IPS-NIHi11 (cell line): ENCODE results near the gene AMMECR1.

Source experiments
- DNase-seq: peaks from one replicate; pipeline ENCODE4 v3.0.0; 2012; ENCODE audit warnings: mixed read lengths, low spot score

AMMECR1 gene

GRCh38 chrX:110311437-110312230 lies 6.3 kb downstream of the AMMECR1 start:
- DNase-seq = no peak

GRCh38 chrX:110310896-110311295 lies 7.0 kb downstream of the AMMECR1 start:
- no peak for DNase-seq

GRCh38 chrX:110310000-110310790 lies 7.7 kb downstream of the AMMECR1 start:
- DNase-seq = no peak

GRCh38 chrX:110308220-110308619 lies 9.7 kb downstream of the AMMECR1 start:
- DNase-seq = no peak

- DNase-seq = no peak
These were observed 13.0 kb downstream of the AMMECR1 start for GRCh38 chrX:110304884-110305283.

- DNase-seq = no peak
These were observed 13.5 kb downstream of the AMMECR1 start for GRCh38 chrX:110304371-110304770.

- no peak for DNase-seq
These were observed 14.9 kb downstream of the AMMECR1 start for GRCh38 chrX:110302975-110303374.

GRCh38 chrX:110301194-110301593 lies 16.7 kb downstream of the AMMECR1 start:
- no peak for DNase-seq

GRCh38 chrX:110294087-110294486 lies 23.8 kb downstream of the AMMECR1 start:
- DNase-seq = no peak

GRCh38 chrX:110293658-110294057 lies 24.2 kb downstream of the AMMECR1 start:
- no peak for DNase-seq

- DNase-seq = no peak
These were observed 30.3 kb downstream of the AMMECR1 start for GRCh38 chrX:110287605-110288004.

- DNase-seq = no peak
These were observed 31.8 kb downstream of the AMMECR1 start for GRCh38 chrX:110286106-110286505.

GRCh38 chrX:110284159-110284558 lies 33.7 kb downstream of the AMMECR1 start:
- no peak for DNase-seq

GRCh38 chrX:110282922-110283321 lies 35.0 kb downstream of the AMMECR1 start:
- no peak for DNase-seq

- DNase-seq = no peak
These were observed 36.5 kb downstream of the AMMECR1 start for GRCh38 chrX:110281377-110281776.

- DNase-seq = no peak
These were observed 36.9 kb downstream of the AMMECR1 start for GRCh38 chrX:110280954-110281353.

GRCh38 chrX:110277609-110278008 lies 40.3 kb downstream of the AMMECR1 start:
- no peak for DNase-seq

GRCh38 chrX:110276778-110277177 lies 41.1 kb downstream of the AMMECR1 start:
- DNase-seq = no peak

- DNase-seq = no peak
These were observed 49.0 kb downstream of the AMMECR1 start for GRCh38 chrX:110268886-110269285.

GRCh38 chrX:110268395-110268794 lies 49.5 kb downstream of the AMMECR1 start:
- DNase-seq = no peak

- DNase-seq = no peak
These were observed 50.0 kb downstream of the AMMECR1 start for GRCh38 chrX:110267874-110268273.

- no peak for DNase-seq
These were observed 52.2 kb downstream of the AMMECR1 start for GRCh38 chrX:110265661-110266060.

- no peak for DNase-seq
These were observed 58.8 kb downstream of the AMMECR1 start for GRCh38 chrX:110259117-110259516.
